Activated T-cell treated with anti-CD3 and anti-CD28 coated beads for 24 hours (primary cell): ENCODE data around the gene SH3GL3.

Experiments
- DNase-seq: peaks from one replicate; pipeline ENCODE4 v3.0.0-alpha.2; 2020; ENCODE audit warnings: low read depth

Gene SH3GL3

DNA sequence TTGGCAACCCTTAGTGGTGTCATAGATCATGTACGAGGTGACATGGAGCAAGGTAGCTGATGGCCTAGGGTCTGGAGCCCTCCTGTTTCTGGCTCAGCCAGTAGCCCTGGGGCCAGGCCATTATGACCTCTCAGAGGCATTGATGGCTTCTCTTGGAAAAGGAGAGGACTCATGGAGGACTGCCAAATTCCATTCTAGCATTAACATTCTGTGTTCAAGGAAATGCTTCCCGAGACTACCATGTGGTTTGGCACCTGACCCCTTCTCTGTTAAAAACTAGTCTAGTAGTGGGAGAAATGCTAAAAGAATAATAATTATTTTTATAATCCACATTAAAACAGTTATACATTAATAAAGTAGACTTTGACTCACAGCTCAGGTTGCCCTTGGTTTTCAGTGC is 166.6 kb downstream of the SH3GL3 start:
- no peak for DNase-seq

GRCh38 chr15:83616840-83617239 is 169.7 kb downstream of the SH3GL3 start:
- no peak for DNase-seq

DNA sequence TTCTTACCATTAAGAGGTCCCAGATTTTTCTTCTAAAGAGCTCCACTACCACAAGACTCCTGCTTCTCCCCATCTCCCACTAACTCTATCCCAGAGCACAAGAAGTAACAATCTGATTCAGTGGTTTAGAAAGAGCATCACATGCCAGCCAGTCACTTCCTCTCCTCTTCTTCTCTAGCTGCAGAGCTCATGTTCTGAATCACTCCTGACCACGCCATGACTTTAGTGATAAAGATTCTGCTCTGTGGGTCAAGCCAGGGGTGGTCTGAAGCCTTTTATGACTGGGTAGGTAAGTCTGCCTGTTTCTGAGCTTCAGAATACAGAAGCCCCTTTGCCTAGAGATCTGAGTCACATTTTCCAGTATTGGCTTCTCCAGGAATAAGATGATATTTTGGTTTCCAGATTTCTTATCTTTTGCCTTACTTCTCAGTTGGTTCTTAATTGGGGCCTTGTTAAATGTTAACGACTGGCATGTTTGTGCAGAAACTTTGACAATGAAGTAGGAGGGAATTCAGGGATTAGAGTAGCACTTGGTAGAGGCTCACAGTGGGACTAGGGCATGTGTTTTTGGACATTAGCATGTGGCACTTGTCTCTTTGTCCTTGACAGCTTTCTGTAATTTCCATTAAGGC is 179.1 kb downstream of the SH3GL3 start:
- DNase-seq, result no peak

GRCh38 chr15:83631534-83631933 is 184.4 kb downstream of the SH3GL3 start:
- no peak for DNase-seq

GRCh38 chr15:83643201-83643600 is 196.1 kb downstream of the SH3GL3 start:
- no peak for DNase-seq

GRCh38 chr15:83644439-83644838 is 197.3 kb downstream of the SH3GL3 start:
- DNase-seq, result no peak

GRCh38 chr15:83650831-83651230 is 203.7 kb downstream of the SH3GL3 start:
- no peak for DNase-seq

DNA sequence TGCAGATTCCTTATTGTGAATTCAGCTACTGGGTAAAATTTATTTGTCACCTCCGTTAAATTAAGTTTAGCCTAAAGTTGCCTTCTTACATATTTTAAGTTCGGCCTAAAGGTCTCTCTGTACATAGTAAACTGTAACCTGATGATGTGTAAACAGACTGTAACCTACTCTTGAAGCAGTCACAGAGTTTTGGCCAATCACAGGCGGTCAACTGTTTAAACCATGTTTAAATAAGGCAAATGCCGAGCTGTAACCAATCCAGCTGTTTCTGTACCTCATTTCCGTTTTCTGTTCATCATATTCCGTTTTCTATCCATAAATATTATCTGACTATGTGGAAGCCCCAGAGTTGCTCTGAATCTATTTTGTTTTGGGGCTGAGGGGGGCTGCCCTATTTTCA is 204.4 kb downstream of the SH3GL3 start:
- DNase-seq, result no peak

- no peak for DNase-seq
Measured at GRCh38 chr15:83652626-83653204, 205.6 kb downstream of the SH3GL3 start.

GRCh38 chr15:83653288-83653638 is 206.1 kb downstream of the SH3GL3 start:
- DNase-seq, result no peak

GRCh38 chr15:83653639-83654378 is 206.7 kb downstream of the SH3GL3 start, which contains the start of gene ADAMTSL3:
ADAMTSL3 (plus strand) TSS chr15:83654123; CDS start chr15:83655762, 1,639 bp downstream.
- DNase-seq, result no peak

GRCh38 chr15:83654379-83655236 is 207.5 kb downstream of the SH3GL3 start:
- DNase-seq, result no peak

GRCh38 chr15:83655237-83655616 is 208.1 kb downstream of the SH3GL3 start:
- DNase-seq, result no peak

DNA sequence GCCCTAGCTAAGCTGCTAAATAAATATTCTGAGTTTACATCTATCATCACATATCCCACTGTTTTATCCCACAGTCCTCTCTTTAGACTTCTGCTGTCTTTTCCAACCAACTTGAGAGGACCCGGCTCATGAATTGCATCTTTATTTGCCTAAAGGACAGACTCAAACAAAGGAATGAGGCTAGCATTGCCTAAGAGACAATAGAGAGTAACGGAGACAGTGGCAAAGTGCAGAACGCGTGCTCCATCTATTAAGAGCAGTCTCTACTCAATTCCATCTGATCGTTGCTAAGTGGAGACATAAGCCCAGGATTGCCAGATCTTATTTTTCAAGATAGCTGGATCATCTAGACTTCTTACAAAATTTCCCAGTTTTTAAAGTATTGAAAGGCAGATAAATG is 209.1 kb downstream of the SH3GL3 start:
- DNase-seq, result no peak

GRCh38 chr15:83656943-83657528 is 209.9 kb downstream of the SH3GL3 start:
- no peak for DNase-seq

- no peak for DNase-seq
Measured at GRCh38 chr15:83657549-83657948, 210.4 kb downstream of the SH3GL3 start.

DNA sequence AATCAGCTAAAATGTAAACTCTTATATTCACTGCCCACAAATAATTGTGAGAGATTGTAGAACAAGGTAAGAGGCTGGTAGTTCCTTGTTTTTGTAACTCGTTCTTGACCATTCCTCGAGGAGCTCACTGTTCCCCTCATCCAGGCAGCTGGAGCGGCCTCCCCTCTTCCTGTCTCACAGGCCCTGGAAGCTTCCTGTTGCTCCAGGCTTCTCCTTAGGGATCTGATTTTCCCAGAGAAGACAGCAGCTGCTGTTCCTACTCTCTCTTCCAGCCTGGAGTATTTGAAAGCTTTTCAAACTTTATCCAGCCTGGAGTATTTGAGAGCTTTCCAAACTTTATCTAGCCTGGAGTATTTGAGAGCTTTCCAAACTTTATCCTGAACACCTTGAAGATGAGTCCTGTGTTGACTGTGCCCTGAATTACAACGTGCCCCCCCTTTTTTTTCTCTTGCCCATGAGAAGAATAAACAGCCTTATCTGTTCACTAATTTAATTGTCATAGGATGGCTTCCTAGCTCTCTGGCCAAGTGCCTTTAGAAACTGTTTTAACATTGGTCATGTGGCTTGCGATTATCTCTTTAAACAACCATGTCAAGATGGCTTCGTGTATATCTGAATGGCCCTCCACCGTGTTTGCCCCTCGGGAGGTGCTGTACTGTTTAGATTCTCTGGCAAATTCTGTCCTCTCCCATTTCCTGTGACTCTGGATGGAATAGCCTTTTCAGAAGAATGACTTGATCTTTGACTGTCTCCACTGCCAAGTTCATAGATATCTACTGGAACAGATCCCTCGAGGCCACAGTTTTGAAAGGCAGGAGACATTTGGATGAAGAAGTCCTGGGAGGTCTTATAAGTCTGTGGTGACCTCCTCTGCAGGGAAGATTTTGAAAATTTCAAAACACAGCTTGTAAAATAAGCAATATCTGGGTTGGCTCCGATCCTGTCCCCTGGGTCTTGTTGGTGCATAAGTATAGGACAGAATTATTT is 211.6 kb downstream of the SH3GL3 start:
- DNase-seq, result no peak

- no peak for DNase-seq
Measured at GRCh38 chr15:83659417-83659812, 212.3 kb downstream of the SH3GL3 start.

- no peak for DNase-seq
Measured at GRCh38 chr15:83665480-83665879, 218.3 kb downstream of the SH3GL3 start.
